Measurements from ENCODE around the gene NAT14. TPM values are rescaled to one million over a fixed set of nuclear protein-coding genes. Genes with fewer than 3 reads are reported as not detected.

NAT14 gene
- polyA plus RNA-seq, 1 donor from 2014 or later = 129 TPM

- Histone ChIP-seq H2AFZ (ENCODE audit: low read depth, low read length) (no peak overlapping the region), H4K20me1 (ENCODE audit: insufficient read depth) (no peaks in the 10 kb centered on the region), H3K4me3 (ENCODE audit: low read length) (no peak overlapping the region), H3K27ac (ENCODE audit: low read length) (no peak overlapping the region), H3K9ac (ENCODE audit: low read length) (no peak overlapping the region), H3F3A (ENCODE audit: insufficient read depth, low read length, poor library complexity, severe bottlenecking) (no peaks in the 10 kb centered on the region), H3K79me2 (replicated peaks; ENCODE audit: insufficient read depth, low read length) (no peaks in the 10 kb centered on the region), H3K9me2 (ENCODE audit: insufficient read depth, low read length) (no peaks in the 10 kb centered on the region), H3K27me3 (ENCODE audit: insufficient read depth, low read depth, low read length) (no peaks in the 10 kb centered on the region), H3K36me3 (ENCODE audit: insufficient read depth, low read length) (no peaks in the 10 kb centered on the region), H3K9me3 (ENCODE audit: low read length) (no peaks in the 10 kb centered on the region), H3K4me2 (ENCODE audit: low read length) (no peak overlapping the region)
- TF ChIP-seq EP300 (conservative IDR thresholded peaks at IDR 0.05; ENCODE audit: poor library complexity, severe bottlenecking) (no peak), TAF1 (IDR thresholded peaks at IDR 0.05; ENCODE audit: low read depth) (no peak), RAD21 (conservative IDR thresholded peaks at IDR 0.05) (no peak), SMC3 (conservative IDR thresholded peaks at IDR 0.05; ENCODE audit: poor library complexity) (no peak), POLR2AphosphoS5 (IDR thresholded peaks at IDR 0.05) (no peak), CTCF (IDR thresholded peaks at IDR 0.05; ENCODE audit: poor library complexity, severe bottlenecking) (no peak), MXI1 (conservative IDR thresholded peaks at IDR 0.05; ENCODE audit: poor library complexity, severe bottlenecking) (no peak), EZH2 (IDR thresholded peaks at IDR 0.05; ENCODE audit: borderline replicate concordance, insufficient read depth, low read length, poor library complexity, severe bottlenecking) (no peak), REST (IDR thresholded peaks at IDR 0.05; ENCODE audit: borderline replicate concordance) (no peak)
Measured at GRCh38 chr19:55536366-55536765, 51.4 kb downstream of the NAT14 start.

Other genes starting within 250 kb of the NAT14 start
- gene PPP6R1, start 226.2 kb upstream of the NAT14 start, polyA plus RNA-seq = 20.0 and 33.0 TPM in 2 replicates
- 61.1 and 86.8 TPM in 2 replicates for gene HSPBP1, start 205.1 kb upstream of the NAT14 start, polyA plus RNA-seq
- gene BRSK1, start 201.2 kb upstream of the NAT14 start, polyA plus RNA-seq = 213 and 244 TPM in 2 replicates
- not detected in 2 replicates for gene TMEM150B, start 159.8 kb upstream of the NAT14 start, polyA plus RNA-seq
- gene KMT5C, start 145.3 kb upstream of the NAT14 start, polyA plus RNA-seq = 50.9 and 72.1 TPM in 2 replicates
- 0.17 TPM in 1 of 2 replicates, not detected in the other for gene COX6B2, start 130.5 kb upstream of the NAT14 start, polyA plus RNA-seq
- not detected in 2 replicates for gene GARIN5B, start 121.9 kb upstream of the NAT14 start, polyA plus RNA-seq
- 0.62 and 1.7 TPM in 2 replicates for gene IL11, start 114.7 kb upstream of the NAT14 start, polyA plus RNA-seq
- not detected in 2 replicates for gene TMEM190, start 108.4 kb upstream of the NAT14 start, polyA plus RNA-seq
- gene TMEM238, start 100.9 kb upstream of the NAT14 start, polyA plus RNA-seq = not detected in 2 replicates
- gene RPL28, start 99.3 kb upstream of the NAT14 start, polyA plus RNA-seq = 135 and 195 TPM in 2 replicates
- 119 and 188 TPM in 2 replicates for gene UBE2S, start 77.4 kb upstream of the NAT14 start, polyA plus RNA-seq
- gene SHISA7, start 41.9 kb upstream of the NAT14 start, polyA plus RNA-seq = 4.5 and 7.1 TPM in 2 replicates
- gene ISOC2, start 23.5 kb upstream of the NAT14 start, polyA plus RNA-seq = 47.7 and 48.1 TPM in 2 replicates
- 0.19 and 3.0 TPM in 2 replicates for gene C19orf85, start 20.4 kb upstream of the NAT14 start, polyA plus RNA-seq
- gene ZNF628, start 8.6 kb upstream of the NAT14 start, polyA plus RNA-seq = 0.37 and 0.68 TPM in 2 replicates
- 0.45 and 1.4 TPM in 2 replicates for gene SSC5D, start 3.2 kb downstream of the NAT14 start, polyA plus RNA-seq
- not detected in 2 replicates for gene SBK2, start 51.9 kb downstream of the NAT14 start, polyA plus RNA-seq
- gene SBK3, start 60.4 kb downstream of the NAT14 start, polyA plus RNA-seq = not detected in 2 replicates
- gene ZNF579, start 95.7 kb downstream of the NAT14 start, polyA plus RNA-seq = 7.4 and 10.8 TPM in 2 replicates
- gene FIZ1, start 114.3 kb downstream of the NAT14 start, polyA plus RNA-seq = 5.1 and 7.4 TPM in 2 replicates
- gene ZNF524, start 115.1 kb downstream of the NAT14 start, polyA plus RNA-seq = 3.2 and 3.9 TPM in 2 replicates
- 1.7 and 2.1 TPM in 2 replicates for gene ZNF865, start 120.5 kb downstream of the NAT14 start, polyA plus RNA-seq
- 10.3 and 10.7 TPM in 2 replicates for gene ZNF784, start 139.4 kb downstream of the NAT14 start, polyA plus RNA-seq
- 11.7 and 17.3 TPM in 2 replicates for gene ZNF580, start 155.8 kb downstream of the NAT14 start, polyA plus RNA-seq
- gene ZNF581, start 158.5 kb downstream of the NAT14 start, polyA plus RNA-seq = 14.8 and 15.3 TPM in 2 replicates
- gene CCDC106, start 163.0 kb downstream of the NAT14 start, polyA plus RNA-seq = 33.8 and 40.7 TPM in 2 replicates
- gene U2AF2, start 169.8 kb downstream of the NAT14 start, polyA plus RNA-seq = 129 and 158 TPM in 2 replicates
- gene EPN1, start 190.0 kb downstream of the NAT14 start, polyA plus RNA-seq = 21.0 and 23.6 TPM in 2 replicates

Data from neural cell (in vitro differentiated cells).